Upper lobe of right lung (tissue), 1 donor: ENCODE results near the gene PAX3. TPM values are rescaled to one million over a fixed set of nuclear protein-coding genes. Genes with fewer than 3 reads are reported as not detected.

Source experiments
- ATAC-seq: fragments of 200-7000 bp; cut with Tn5 transposase; one replicate; pipeline ENCODE4 v1.9.1; 2020; ENCODE audit warnings: mild to moderate bottlenecking, moderate library complexity
- DNase-seq: peaks from one replicate; pipeline ENCODE4 v3.0.0-alpha.2; 2020
- H3K27ac ChIP-seq: fragments of 200-600 bp; one replicate; pipeline ENCODE4 v1.8.0; 2022
- H3K27me3 ChIP-seq: fragments of 200-600 bp; one replicate; pipeline ENCODE4 v1.8.0; 2022; ENCODE audit warnings: mild to moderate bottlenecking
- H3K36me3 ChIP-seq: fragments of 200-600 bp; one replicate; pipeline ENCODE4 v1.8.0; 2022
- H3K4me1 ChIP-seq: fragments of 200-600 bp; one replicate; pipeline ENCODE4 v1.8.0; 2022
- H3K4me3 ChIP-seq: fragments of 200-600 bp; one replicate; pipeline ENCODE4 v1.8.0; 2022; ENCODE audit warnings: mild to moderate bottlenecking
- H3K9me3 ChIP-seq: fragments of 200-600 bp; one replicate; pipeline ENCODE4 v1.8.0; 2022
- CTCF ChIP-seq: fragments of 200-600 bp; IDR thresholded peaks from one replicate; pipeline ENCODE4 v1.8.0; 2022; ENCODE audit warnings: antibody characterized with exemption
- intact Hi-C: fragments of 100-400 bp; cut with DNase I; formaldehyde crosslinking; loops from one replicate; pipeline ENCODE4 v1.11.0; 2022
- total RNA-seq: library from RNA; stranded (reverse); fragmentation: NEBNext Ultra II Directional; extraction: Animal tissue kit (Norgen Biotek cat#: 25700); gene quantifications from one replicate; pipeline ENCODE4 v1.2.1, GENCODE V29; 2021
- donor health status: DM: no; HTN: yes; CAD: no; lungs with severe emphysema.

Gene PAX3
- total RNA-seq, 1 donor from 2014 or later = not detected

DNA sequence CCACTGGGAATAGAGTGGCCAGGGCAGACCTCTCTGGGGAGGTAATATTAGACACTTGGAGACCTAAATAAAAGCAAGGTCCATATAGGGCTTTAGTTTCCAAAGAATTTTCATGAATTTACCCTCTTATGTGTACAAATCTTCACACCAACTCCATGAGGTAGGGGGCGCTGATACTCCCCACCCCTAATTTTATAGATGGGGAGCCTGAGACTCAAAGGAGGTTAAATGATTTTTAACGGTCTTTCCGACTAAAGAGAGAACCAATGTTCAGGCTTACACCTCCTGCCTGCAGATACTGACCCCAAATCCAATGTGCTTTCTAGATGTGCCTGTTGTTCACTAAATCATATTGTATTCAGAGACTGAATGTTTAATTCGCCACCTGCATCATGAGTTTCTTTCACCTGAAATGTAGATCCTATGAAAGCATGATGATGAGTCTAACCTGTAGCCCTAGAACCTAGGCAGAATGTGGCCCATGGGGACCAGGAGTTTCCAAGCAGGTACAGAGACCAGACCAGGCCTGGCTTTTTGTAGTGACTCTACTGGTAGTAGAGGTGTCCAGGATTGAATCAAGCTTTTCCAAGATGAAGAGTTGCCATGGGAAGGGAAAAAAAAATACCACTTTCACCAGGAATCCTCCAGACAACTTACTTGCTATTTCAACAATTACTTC is 16.8 kb upstream of the PAX3 start:
- peaks cover 9% of the 10 kb centered on the region for H3K4me1 ChIP-seq
- intact Hi-C loops = no loop called here

DNA sequence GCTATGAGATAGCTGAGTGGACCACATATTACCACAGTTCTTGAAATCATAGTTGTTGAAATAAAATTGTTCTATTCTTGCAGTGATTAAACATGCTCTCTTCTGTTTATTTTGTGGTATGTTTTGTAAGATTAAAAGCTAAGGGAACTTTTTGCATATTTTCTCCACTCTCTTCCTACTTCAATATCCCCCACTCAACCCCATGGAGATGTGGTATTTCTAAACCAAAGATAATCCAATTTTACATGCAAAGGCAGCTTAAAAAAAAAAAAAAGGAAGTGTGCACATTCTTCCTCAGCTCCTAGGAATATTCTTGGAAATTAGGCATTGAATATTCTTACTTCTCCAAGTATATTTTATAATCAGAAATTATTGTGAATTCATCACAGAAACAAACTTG is 15.0 kb upstream of the PAX3 start:
- DNase-seq (no peak), ATAC-seq (no peak)
- TF ChIP-seq CTCF = no peak
- H3K9me3 ChIP-seq = no peaks in the 10 kb centered on the region
- intact Hi-C loops = no loop called here
- peaks cover 87% of the 10 kb centered on the region for H3K27me3 ChIP-seq
- no peak overlapping the region for H3K4me3 ChIP-seq
- peaks cover 9% of the 10 kb centered on the region for H3K4me1 ChIP-seq
- no peaks in the 10 kb centered on the region for H3K36me3 ChIP-seq
- H3K27ac ChIP-seq = no peak overlapping the region

More for the DNA sequence above, 16.8 kb upstream of the PAX3 start:
- no peak for TF ChIP-seq CTCF
- DNase-seq (no peak), ATAC-seq (no peak)
- Histone ChIP-seq H3K4me3 (no peak overlapping the region), H3K9me3 (no peaks in the 10 kb centered on the region), H3K27ac (no peak overlapping the region), H3K27me3 (peaks cover 79% of the 10 kb centered on the region), H3K36me3 (no peaks in the 10 kb centered on the region)

- Histone ChIP-seq H3K4me3 (no peak overlapping the region), H3K27ac (no peak overlapping the region), H3K4me1 (peaks cover 5% of the 10 kb centered on the region), H3K27me3 (peaks cover 98% of the 10 kb centered on the region), H3K36me3 (no peaks in the 10 kb centered on the region), H3K9me3 (no peaks in the 10 kb centered on the region)
- no peak for TF ChIP-seq CTCF
- intact Hi-C loops = no loop called here
- DNase-seq (peak; percentile 46), ATAC-seq (peak; percentile 34)
Observed at GRCh38 chr2:222311978-222312738, 13.4 kb upstream of the PAX3 start.

DNA sequence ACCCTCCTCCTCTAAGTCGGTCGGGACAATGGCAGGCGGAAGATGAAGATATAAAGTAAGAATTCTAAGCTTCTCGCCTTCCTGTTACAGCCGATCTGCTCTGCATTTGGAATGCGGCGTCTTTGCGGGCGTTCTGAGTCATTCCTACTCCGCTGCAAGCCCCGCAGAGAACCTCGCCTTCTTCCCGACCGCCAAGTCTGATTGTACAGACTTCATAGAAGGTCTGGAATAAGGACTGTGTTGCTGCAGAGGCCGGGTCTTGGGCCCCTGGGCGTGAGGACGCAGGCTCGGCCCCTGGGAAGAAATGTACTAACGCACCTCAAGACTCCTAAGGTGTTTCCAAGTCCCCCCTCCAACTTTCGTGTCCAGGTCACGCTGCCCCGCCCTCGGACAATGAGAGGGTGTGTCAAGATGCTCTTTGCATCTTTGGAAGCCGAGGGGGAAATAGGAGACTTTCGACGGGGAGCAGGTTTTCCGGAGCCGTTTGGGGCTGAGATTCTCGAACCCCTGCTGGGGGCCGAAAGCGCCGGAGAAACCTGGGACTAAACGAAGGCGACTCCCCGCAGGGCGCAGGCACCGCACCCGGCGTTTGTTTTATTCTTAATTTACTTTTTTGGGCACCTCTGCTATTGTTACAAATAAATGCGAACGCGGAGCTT is 12.7 kb upstream of the PAX3 start:
- H3K9me3 ChIP-seq = no peaks in the 10 kb centered on the region
- H3K4me1 ChIP-seq = peaks cover 9% of the 10 kb centered on the region
- ATAC-seq (no peak), DNase-seq (peak; percentile 52)
- no peak for TF ChIP-seq CTCF
- intact Hi-C loops = no loop called here
- peaks cover 98% of the 10 kb centered on the region for H3K27me3 ChIP-seq
- no peak overlapping the region for H3K27ac ChIP-seq
- H3K36me3 ChIP-seq = no peaks in the 10 kb centered on the region
- H3K4me3 ChIP-seq = no peak overlapping the region

DNA sequence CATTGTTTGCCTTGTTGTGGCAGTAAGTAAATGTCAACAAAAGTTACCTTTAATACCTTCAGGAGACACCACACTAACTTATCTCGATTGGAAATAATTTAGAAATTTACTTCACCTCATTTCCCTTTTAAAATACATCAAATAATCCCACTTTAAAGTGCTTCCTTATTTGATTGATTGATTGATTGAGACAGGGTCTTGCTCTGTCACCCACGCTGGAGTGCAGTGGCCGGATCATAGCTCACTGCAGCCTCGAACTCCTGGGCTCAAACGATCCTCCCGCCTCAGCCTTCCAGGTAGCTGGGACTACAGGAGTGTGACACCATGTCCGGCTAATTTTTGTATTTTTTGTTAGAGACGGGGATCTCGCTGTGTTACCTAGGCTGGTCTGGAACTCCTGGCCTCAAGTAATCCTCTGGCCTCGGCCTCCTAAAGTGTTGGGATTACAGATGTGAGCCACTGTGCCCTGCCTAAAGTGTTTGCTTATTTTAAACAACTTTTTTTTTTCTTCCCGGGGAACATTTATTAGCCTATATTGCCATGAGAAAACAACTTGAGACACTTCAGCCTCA is 12.0 kb upstream of the PAX3 start:
- Histone ChIP-seq H3K9me3 (no peaks in the 10 kb centered on the region), H3K27me3 (peaks cover 98% of the 10 kb centered on the region), H3K4me3 (no peak overlapping the region), H3K27ac (no peak overlapping the region), H3K4me1 (peaks cover 13% of the 10 kb centered on the region), H3K36me3 (no peaks in the 10 kb centered on the region)
- DNase-seq (no peak), ATAC-seq (no peak)
- no peak for TF ChIP-seq CTCF
- intact Hi-C loops = no loop called here
